DND-41 (cell line): Measurements from ENCODE around the gene EMC8.
"Not testable (repeated sequence)": the region's sequence is repeated elsewhere in the genome, so short reads cannot be mapped to it uniquely, and the experiment has no call there.

Source experiments
- ATAC-seq: fragments of 200-7000 bp; cut with Tn5 transposase; 3 replicates; pipeline ENCODE4 v1.9.1; 2021; ENCODE audit warnings: low read depth; ENCODE audit not compliant: insufficient read depth
- DNase-seq: peaks from one replicate; pipeline ENCODE4 v3.0.0-alpha.2; 2020
- H2AFZ ChIP-seq: 2 replicates; pipeline ENCODE4 v1.6.0; 2012; ENCODE audit warnings: low read depth, low read length
- H3K27ac ChIP-seq: 2 replicates; pipeline ENCODE4 v1.5.1; 2012; ENCODE audit warnings: low read length, inconsistent platforms
- H3K27me3 ChIP-seq: fragments of 200-600 bp; sonication (generic); 2 replicates; pipeline ENCODE4 v1.6.0; 2012; ENCODE audit warnings: low read length, mild to moderate bottlenecking, inconsistent platforms; ENCODE audit not compliant: insufficient read depth, poor library complexity
- H3K36me3 ChIP-seq: 2 replicates; pipeline ENCODE4 v1.5.1; 2012; ENCODE audit warnings: low read length, inconsistent platforms; ENCODE audit not compliant: insufficient read depth
- H3K4me1 ChIP-seq: 2 replicates; pipeline ENCODE4 v1.5.1; 2012; ENCODE audit warnings: mild to moderate bottlenecking, low read length; ENCODE audit not compliant: insufficient read depth
- H3K4me2 ChIP-seq: 2 replicates; pipeline ENCODE4 v1.6.0; 2012; ENCODE audit warnings: mild to moderate bottlenecking, moderate library complexity, low read length, inconsistent platforms; ENCODE audit not compliant: insufficient read depth
- H3K4me3 ChIP-seq, 2 experiments: fragments of 200-600 bp in 1 of 2; shearing (Covaris generic) in 1 of 2; 2 replicates each; pipeline ENCODE4 v1.5.1; 2012 to 2016; ENCODE audit warnings: inconsistent platforms in 2 of 2, low read length in 2 of 2, mild to moderate bottlenecking in 2 of 2, low read depth in 1 of 2, moderate library complexity in 1 of 2
- H3K79me2 ChIP-seq: 2 replicates; pipeline ENCODE4 v1.6.0; 2012; ENCODE audit warnings: low read length, inconsistent platforms; ENCODE audit not compliant: insufficient read depth
- H3K9ac ChIP-seq: 2 replicates; pipeline ENCODE4 v1.6.0; 2012; ENCODE audit warnings: low read depth, mild to moderate bottlenecking, inconsistent platforms, low read length, moderate library complexity
- H3K9me3 ChIP-seq: 2 replicates; pipeline ENCODE4 v1.5.1; 2012; ENCODE audit warnings: low read length, moderate library complexity, mild to moderate bottlenecking, inconsistent platforms; ENCODE audit not compliant: insufficient read depth, severe bottlenecking
- H4K20me1 ChIP-seq: 2 replicates; pipeline ENCODE4 v1.6.0; 2012; ENCODE audit warnings: low read length; ENCODE audit not compliant: insufficient read depth
- EZH2 ChIP-seq: IDR thresholded peaks from 3 replicates; pipeline ENCODE4 v1.6.1; 2012; ENCODE audit warnings: borderline replicate concordance, low read depth, mild to moderate bottlenecking, moderate library complexity, low read length, inconsistent platforms; ENCODE audit not compliant: severe bottlenecking
- TF ChIP-seq, protein P1 (sequence below): IDR thresholded peaks from 2 replicates; pipeline ENCODE4 v1.5.1; 2012; ENCODE audit warnings: borderline replicate concordance, low read length, moderate library complexity, mild to moderate bottlenecking; ENCODE audit not compliant: poor library complexity, severe bottlenecking; ENCODE audit errors: extremely low read depth

EMC8 gene

DNA sequence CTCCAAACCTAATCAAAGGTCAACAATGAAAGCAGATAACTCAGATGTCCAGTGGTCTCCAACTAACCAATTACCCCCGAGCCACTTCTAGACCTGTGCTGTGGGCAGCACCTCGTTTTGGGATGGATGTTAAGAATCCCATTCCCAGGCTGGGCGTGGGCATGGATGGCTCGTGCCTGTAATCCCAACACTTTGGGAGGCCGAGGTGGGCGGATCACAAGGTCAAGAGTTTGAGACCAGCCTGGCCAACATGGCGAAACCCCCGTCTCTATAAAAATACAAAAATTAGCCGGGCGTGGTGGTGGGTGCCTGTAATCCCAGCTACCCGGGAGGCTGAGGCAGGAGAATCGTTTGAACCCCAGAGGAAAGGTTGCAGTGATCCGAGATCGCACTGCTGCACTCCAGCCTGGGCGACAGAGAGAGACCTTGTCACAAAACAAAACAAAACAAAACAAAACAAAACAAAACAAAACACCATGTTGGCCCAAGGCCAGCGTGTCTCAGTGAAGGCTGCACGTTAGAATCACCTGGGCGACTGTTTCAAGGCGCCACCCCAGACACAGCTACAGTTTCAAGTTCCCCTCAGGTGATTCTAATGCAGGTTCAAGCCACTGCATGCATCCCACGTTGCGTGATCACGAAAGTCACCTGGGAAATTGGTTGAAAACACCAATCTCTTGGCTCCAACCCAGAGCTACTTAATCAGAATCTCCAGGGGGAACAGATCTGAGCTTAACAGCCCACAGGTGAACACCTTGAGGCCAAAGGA is 21.4 kb upstream of the EMC8 start:
- Histone ChIP-seq H4K20me1 (0 out of 2 replicates have a peak, but pooled peaks cover 6% of the 10 kb centered on the region), H3K79me2 (no peaks in the 10 kb centered on the region), H3K4me2 (no peak overlapping the region), H3K27me3 (peaks cover under 1% of the 10 kb centered on the region), H3K9ac (no peak overlapping the region), H2AFZ (no peak overlapping the region), H3K36me3 (no peaks in the 10 kb centered on the region), H3K27ac (no peak overlapping the region), H3K4me3 (no peak overlapping the region), H3K9me3 (no peaks in the 10 kb centered on the region), H3K4me1 (no peaks in the 10 kb centered on the region)
- ATAC-seq (no peak), DNase-seq (no peak)
- no peak for TF ChIP-seq EZH2
- TF ChIP-seq, protein P1, sequence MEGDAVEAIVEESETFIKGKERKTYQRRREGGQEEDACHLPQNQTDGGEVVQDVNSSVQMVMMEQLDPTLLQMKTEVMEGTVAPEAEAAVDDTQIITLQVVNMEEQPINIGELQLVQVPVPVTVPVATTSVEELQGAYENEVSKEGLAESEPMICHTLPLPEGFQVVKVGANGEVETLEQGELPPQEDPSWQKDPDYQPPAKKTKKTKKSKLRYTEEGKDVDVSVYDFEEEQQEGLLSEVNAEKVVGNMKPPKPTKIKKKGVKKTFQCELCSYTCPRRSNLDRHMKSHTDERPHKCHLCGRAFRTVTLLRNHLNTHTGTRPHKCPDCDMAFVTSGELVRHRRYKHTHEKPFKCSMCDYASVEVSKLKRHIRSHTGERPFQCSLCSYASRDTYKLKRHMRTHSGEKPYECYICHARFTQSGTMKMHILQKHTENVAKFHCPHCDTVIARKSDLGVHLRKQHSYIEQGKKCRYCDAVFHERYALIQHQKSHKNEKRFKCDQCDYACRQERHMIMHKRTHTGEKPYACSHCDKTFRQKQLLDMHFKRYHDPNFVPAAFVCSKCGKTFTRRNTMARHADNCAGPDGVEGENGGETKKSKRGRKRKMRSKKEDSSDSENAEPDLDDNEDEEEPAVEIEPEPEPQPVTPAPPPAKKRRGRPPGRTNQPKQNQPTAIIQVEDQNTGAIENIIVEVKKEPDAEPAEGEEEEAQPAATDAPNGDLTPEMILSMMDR = no peak

DNA sequence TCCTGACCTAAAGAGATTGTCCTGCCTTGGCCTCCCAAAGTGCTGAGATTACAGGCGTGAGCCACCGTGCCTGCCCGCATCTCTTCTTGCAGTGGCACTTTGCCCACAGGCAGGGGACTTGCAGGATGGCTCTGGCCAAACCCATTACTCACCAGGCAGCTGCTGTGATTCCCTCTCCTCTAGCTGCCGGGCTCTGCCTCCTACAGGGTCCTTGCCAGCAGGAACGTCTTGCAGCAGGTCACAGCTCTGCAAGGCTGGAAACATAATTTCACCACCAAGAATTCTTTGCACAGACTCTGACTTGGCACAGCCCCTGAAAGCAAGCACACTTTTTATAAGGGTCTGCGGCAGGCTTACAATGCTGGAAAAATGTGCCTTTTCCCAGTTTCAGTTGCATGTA is 20.4 kb upstream of the EMC8 start:
- Histone ChIP-seq H3K79me2 (no peaks in the 10 kb centered on the region), H3K4me2 (no peak overlapping the region), H3K36me3 (no peaks in the 10 kb centered on the region), H2AFZ (no peak overlapping the region), H3K4me1 (no peaks in the 10 kb centered on the region), H3K27ac (no peak overlapping the region), H3K9me3 (no peaks in the 10 kb centered on the region), H3K27me3 (no peaks in the 10 kb centered on the region), H3K9ac (no peak overlapping the region), H4K20me1 (0 out of 2 replicates have a peak, but pooled peaks cover 6% of the 10 kb centered on the region), H3K4me3 (no peak overlapping the region)
- DNase-seq (no peak), ATAC-seq (no peak)
- no peak for TF ChIP-seq EZH2
- TF ChIP-seq, protein P1 = no peak

DNA sequence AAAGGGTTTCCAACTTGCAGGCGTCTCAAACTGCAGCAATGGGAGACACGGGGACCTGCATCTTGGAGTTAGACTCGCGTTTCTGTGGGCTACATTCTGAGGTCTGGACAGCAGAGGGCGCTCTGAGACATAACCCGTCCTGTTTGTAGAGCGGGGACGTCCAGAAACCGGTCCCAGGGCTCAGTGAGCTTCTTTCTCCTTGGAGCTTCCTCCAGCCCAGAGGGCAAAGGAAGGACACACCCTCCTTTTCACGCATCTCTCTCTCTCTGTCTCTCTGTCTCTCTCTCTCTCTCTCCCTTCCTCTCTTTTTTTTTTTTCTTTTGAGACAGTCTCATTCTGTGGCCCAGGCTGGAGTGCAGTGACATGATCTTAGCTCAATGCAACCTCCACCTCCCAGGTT is 19.9 kb upstream of the EMC8 start:
- peak; percentile 82 for DNase-seq
- peak; percentile 85 for ATAC-seq

DNA sequence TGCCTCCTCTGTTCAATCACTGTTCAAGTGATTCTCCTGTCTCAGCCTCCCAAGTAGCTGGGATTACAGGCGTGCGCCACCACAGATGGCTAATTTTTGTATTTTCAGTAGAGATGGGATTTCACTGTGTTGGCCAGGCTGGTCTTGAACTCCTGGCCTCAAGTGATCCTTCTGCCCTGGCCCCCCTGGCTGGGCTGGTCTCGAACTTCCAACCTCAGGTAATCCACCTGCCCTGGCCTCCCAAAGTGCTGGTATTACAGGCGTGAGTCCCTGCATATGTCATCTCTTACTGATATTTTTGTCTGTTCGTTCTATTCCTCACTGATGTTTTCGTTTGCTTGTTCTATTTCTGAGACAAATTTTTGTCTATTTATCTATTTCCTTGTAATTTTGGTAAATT is 17.9 kb upstream of the EMC8 start:
- H3K27me3 ChIP-seq, H3K9me3 ChIP-seq, H2AFZ ChIP-seq, DNase-seq, H3K4me1 ChIP-seq, ATAC-seq, H3K9ac ChIP-seq, H3K27ac ChIP-seq, H3K4me3 ChIP-seq, H3K4me2 ChIP-seq, H3K36me3 ChIP-seq, H4K20me1 ChIP-seq, H3K79me2 ChIP-seq: not testable (repeated sequence)

More for the DNA sequence above, 19.9 kb upstream of the EMC8 start:
- Histone ChIP-seq H4K20me1 (0 out of 2 replicates have a peak, but pooled peaks cover 6% of the 10 kb centered on the region), H3K79me2 (no peaks in the 10 kb centered on the region), H3K9ac (no peak overlapping the region), H3K27me3 (no peaks in the 10 kb centered on the region), H3K36me3 (no peaks in the 10 kb centered on the region), H3K4me2 (no peak overlapping the region), H3K9me3 (no peaks in the 10 kb centered on the region), H3K4me3 (no peak overlapping the region), H3K4me1 (no peaks in the 10 kb centered on the region), H2AFZ (no peak overlapping the region), H3K27ac (no peak overlapping the region)
- TF ChIP-seq, protein P1 = peak; percentile 81
- TF ChIP-seq EZH2 = no peak
